Esophagus muscularis mucosa (tissue), 4 donors: ENCODE results near the gene ZNF485. TPM values are rescaled to one million over a fixed set of nuclear protein-coding genes. Genes with fewer than 3 reads are reported as not detected.

Experiments used
- DNase-seq: peaks from one replicate; pipeline ENCODE4 v3.0.0-alpha.2; 2017; ENCODE audit errors: extremely low spot score
- H3K27ac ChIP-seq, 4 donors: fragments of 200-600 bp; sonication (generic); replicated peaks in 1 of 4; 1 replicate in 3 of 4; 2 replicates in 1 of 4; pipeline ENCODE4 v1.5.1; 2016 to 2019; ENCODE audit warnings: mild to moderate bottlenecking in 1 of 4
- H3K27me3 ChIP-seq, 4 donors: fragments of 200-600 bp; sonication (generic); one replicate each; pipeline versions ENCODE4 v1.5.1 to v1.6.0; 2016 to 2019
- H3K36me3 ChIP-seq, 4 donors: fragments of 200-600 bp; sonication (generic); one replicate each; pipeline ENCODE4 v1.5.1; 2016 to 2019
- H3K4me1 ChIP-seq, 4 donors: fragments of 200-600 bp; sonication (generic); one replicate each; pipeline ENCODE4 v1.5.1; 2016 to 2019
- H3K4me3 ChIP-seq, 4 donors: fragments of 200-600 bp; sonication (generic); 1 replicate in 2 of 4; 2 replicates in 2 of 4; pipeline ENCODE4 v1.5.1; 2016 to 2019; ENCODE audit warnings: mild to moderate bottlenecking in 4 of 4, moderate library complexity in 1 of 4
- H3K9me3 ChIP-seq, 4 donors: fragments of 200-600 bp; sonication (generic); 1 replicate in 3 of 4; 2 replicates in 1 of 4; pipeline ENCODE4 v1.5.1; 2016 to 2019
- EP300 ChIP-seq: sonication (generic); formaldehyde crosslinking; IDR thresholded peaks from one replicate; pipeline ENCODE4 v1.6.1; 2017; ENCODE audit warnings: antibody characterized with exemption
- POLR2A ChIP-seq: fragments of 450-650 bp; IDR thresholded peaks from one replicate; pipeline ENCODE4 v1.6.1; 2017; ENCODE audit warnings: antibody characterized with exemption, moderate library complexity, mild to moderate bottlenecking, low read depth
- POLR2AphosphoS5 ChIP-seq, 2 donors: sonication (generic); formaldehyde crosslinking; IDR thresholded peaks; one replicate each; pipeline ENCODE4 v1.6.1; 2017; ENCODE audit warnings: antibody characterized with exemption in 2 of 2
- WGBS: methylation state at CpG from one replicate; pipeline ENCODE4 v1.1.5; 2018; 5-methylcytosine and 5-hydroxymethylcytosine counted together
- intact Hi-C: fragments of 100-400 bp; cut with DNase I; formaldehyde crosslinking; loops from one replicate; pipeline ENCODE4 v1.15.1; 2023
- total RNA-seq, 4 donors: library from RNA; depleted of rRNA; stranded (reverse); fragments of >200 nt; gene quantifications; one replicate each; pipeline versions ENCODE4 v1.1.0 to v1.2.1, GENCODE V29; 2016
- TF ChIP-seq, protein P1 (sequence below), 3 experiments: fragments of 200-600 bp in 2 of 3; fragments of 450-650 bp in 1 of 3; sonication (generic) in 2 of 3; IDR thresholded peaks; one replicate each; pipeline ENCODE4 v1.5.1; 2017 to 2019; ENCODE audit warnings: antibody characterized with exemption in 3 of 3, mild to moderate bottlenecking in 2 of 3, moderate library complexity in 1 of 3

ZNF485 gene
- total RNA-seq, 4 donors from 2014 or later: 1.9 to 2.8 (median 2.2) TPM

DNA sequence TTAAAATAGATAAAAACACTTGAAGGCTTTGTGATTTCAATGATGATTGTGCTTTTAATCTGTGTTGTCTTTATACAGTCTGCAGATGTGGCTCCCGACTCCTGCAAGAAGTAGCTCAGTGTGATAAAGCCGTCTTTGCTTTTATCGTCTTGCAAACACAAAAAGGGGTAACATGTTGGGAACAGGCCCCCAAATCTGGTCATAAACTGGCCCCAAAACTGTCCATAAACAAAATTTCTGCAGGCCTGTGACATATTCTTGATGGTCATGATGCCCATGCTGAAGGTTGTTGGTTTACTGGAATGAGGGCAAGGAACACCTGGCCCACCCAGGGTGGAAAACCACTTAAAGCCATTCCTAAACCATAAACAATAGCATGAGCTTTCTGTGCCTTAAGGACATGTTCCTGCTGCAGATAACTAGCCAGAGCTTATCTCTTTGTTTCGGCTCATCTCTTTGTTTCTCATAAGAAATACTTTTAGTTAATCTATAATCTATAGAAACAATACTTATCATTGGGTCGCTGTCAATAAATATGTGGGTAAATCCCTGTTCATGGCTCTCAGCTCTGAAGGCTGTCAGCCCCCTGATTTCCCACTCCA, 14.8 kb upstream of the ZNF485 start:
- H3K4me1 ChIP-seq: peaks cover 0 to 10% (median 9%) of the 10 kb centered on the region in 4 donors
- DNase-seq: peak; percentile 14
- H3K9me3 ChIP-seq: peaks cover 0 to 6% (median 0%) of the 10 kb centered on the region in 4 donors
- TF ChIP-seq, protein P1, sequence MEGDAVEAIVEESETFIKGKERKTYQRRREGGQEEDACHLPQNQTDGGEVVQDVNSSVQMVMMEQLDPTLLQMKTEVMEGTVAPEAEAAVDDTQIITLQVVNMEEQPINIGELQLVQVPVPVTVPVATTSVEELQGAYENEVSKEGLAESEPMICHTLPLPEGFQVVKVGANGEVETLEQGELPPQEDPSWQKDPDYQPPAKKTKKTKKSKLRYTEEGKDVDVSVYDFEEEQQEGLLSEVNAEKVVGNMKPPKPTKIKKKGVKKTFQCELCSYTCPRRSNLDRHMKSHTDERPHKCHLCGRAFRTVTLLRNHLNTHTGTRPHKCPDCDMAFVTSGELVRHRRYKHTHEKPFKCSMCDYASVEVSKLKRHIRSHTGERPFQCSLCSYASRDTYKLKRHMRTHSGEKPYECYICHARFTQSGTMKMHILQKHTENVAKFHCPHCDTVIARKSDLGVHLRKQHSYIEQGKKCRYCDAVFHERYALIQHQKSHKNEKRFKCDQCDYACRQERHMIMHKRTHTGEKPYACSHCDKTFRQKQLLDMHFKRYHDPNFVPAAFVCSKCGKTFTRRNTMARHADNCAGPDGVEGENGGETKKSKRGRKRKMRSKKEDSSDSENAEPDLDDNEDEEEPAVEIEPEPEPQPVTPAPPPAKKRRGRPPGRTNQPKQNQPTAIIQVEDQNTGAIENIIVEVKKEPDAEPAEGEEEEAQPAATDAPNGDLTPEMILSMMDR (IDR thresholded peaks at IDR 0.05): no peak
- TF ChIP-seq POLR2A: no peak
- TF ChIP-seq POLR2AphosphoS5 (IDR thresholded peaks at IDR 0.05): no peak
- no peak for TF ChIP-seq EP300
- H3K36me3 ChIP-seq: no peaks in the 10 kb centered on the region
- intact Hi-C loops: no loop called here
- H3K4me3 ChIP-seq: no peak overlapping the region
- H3K27me3 ChIP-seq: no peaks in the 10 kb centered on the region
- 95% methylated on average over 5 of the region's 5 CpGs for WGBS
- no peak overlapping the region for H3K27ac ChIP-seq

DNA sequence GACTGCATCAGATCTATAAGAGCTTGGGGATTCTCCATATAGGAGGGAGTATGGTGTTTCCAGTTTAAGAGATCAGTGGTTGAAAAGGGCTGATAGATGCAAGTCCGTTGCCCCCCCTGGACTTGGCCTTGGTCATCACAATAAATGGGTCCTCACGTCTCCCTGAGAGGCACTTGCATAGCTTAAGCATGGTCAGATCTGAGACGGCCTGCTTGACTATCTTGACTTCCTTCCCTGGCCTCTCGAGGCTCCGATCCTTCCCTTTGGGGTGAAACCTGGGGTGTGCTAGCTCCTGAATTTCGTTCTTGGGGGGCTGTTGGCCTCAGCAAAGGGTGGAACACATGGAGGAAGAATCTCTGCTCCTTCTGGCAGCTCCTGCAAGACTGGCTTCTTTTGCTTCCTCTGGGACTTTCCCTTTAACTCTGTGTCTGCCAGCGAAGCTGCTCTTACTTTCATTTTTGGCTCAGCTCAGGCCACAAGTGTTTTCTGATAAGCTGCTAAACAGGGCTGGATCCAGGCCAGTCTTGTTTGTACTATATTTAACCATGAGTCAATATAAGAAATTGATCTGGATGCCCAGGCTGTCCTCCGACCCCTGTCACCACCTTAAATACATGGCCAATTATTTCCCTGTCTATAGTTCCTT, 11.2 kb upstream of the ZNF485 start:
- TF ChIP-seq EP300 (no peak), POLR2A (no peak), POLR2AphosphoS5 (IDR thresholded peaks at IDR 0.05) (no peak)
- TF ChIP-seq, protein P1 (IDR thresholded peaks at IDR 0.05): no peak
- Histone ChIP-seq H3K9me3 (peaks cover 0 to 6% (median 0%) of the 10 kb centered on the region in 4 donors), H3K36me3 (no peaks in the 10 kb centered on the region), H3K4me1 (peaks cover 0 to 10% (median 9%) of the 10 kb centered on the region in 4 donors), H3K4me3 (peak overlapping the region; percentile 16 to 44 (median 25)), H3K27ac (no peak overlapping the region), H3K27me3 (no peaks in the 10 kb centered on the region)
- peak; percentile 89 for DNase-seq
- intact Hi-C loops: no loop called here
- 57% methylated on average over 8 of the region's 8 CpGs for WGBS

DNA sequence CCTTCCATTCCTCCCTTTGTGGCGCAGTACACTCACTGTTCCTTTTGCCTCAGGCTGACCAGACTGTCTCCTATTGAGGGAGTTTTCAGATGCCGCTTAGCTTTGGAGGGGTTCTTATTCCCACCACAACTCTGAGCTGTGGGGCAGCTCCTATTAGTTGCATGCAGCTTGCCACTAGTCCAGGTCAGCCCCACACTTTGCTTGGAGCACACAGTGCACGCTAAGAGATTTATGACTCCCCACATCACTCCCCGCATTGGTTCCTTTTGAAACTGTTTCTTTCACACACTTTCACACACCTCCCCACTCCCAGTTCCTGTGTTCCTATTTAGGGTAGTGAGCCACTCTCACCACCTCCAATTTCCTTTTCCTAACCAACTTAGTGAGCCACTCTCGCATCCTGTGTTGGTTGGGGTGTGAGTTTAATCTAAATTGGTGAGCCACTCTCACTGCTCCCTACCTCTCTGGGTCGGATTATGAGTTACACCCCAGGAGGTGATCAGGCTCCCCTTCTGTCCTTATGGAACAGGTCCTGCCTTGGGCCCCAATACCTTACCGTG, 10.4 kb upstream of the ZNF485 start:
- TF ChIP-seq EP300: no peak
- TF ChIP-seq, protein P1 (IDR thresholded peaks at IDR 0.05): no peak
- no peak for TF ChIP-seq POLR2A
- TF ChIP-seq POLR2AphosphoS5 (IDR thresholded peaks at IDR 0.05): no peak
- Histone ChIP-seq H3K9me3 (peaks cover 0 to 6% (median 0%) of the 10 kb centered on the region in 4 donors), H3K4me1 (peaks cover 0 to 10% (median 9%) of the 10 kb centered on the region in 4 donors), H3K4me3 (peak overlapping the region in 1 of 4 donors; percentile 28), H3K27me3 (no peaks in the 10 kb centered on the region), H3K27ac (no peak overlapping the region), H3K36me3 (no peaks in the 10 kb centered on the region)
- WGBS: 64% methylated on average over 7 of the region's 7 CpGs
- intact Hi-C loops: no loop called here
- DNase-seq: peak; percentile 89

DNA sequence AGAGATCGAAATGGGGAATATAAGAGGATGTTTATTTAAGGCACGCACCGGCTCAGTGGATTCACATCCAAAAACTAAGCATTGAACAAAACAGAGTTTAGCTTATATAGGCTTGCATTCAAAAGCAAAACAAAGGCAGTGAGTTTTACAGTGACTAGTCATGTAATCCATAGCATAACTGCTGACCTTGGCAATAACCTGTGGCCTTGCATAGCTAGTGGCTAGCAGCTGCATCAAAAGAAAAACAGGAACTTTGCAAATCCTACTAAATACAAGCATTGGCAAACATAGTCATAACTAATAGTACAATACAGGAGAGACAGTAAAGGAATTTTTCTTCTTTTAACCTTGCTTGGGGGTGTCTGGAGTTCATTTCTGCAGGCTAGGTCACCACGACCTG, 9.7 kb upstream of the ZNF485 start:
- no peaks in the 10 kb centered on the region for H3K27me3 ChIP-seq
- H3K9me3 ChIP-seq: no peaks in the 10 kb centered on the region
- intact Hi-C loops: no loop called here
- DNase-seq: no peak
- peaks cover 0 to 10% (median 9%) of the 10 kb centered on the region in 4 donors for H3K4me1 ChIP-seq
- H3K4me3 ChIP-seq: no peak overlapping the region
- no peak overlapping the region for H3K27ac ChIP-seq
- TF ChIP-seq, protein P1 (IDR thresholded peaks at IDR 0.05): no peak
- TF ChIP-seq EP300 (no peak), POLR2AphosphoS5 (IDR thresholded peaks at IDR 0.05) (no peak), POLR2A (no peak)
- WGBS: 75% methylated on average over 4 of the region's 4 CpGs
- H3K36me3 ChIP-seq: no peaks in the 10 kb centered on the region
